K562 (cell line): ENCODE results near the gene FIG4.
"Not testable (repeated sequence)": the region's sequence is repeated elsewhere in the genome, so short reads cannot be mapped to it uniquely, and the experiment has no call there.

Experiments used
- CEBPG ChIP-seq, 3 experiments: fragments of 200-800 bp in 1 of 3; sonication (Bioruptor generic) in 1 of 3; sonication (generic) in 1 of 3; formaldehyde crosslinking in 1 of 3; IDR thresholded peaks in 2 of 3; conservative IDR thresholded peaks in 1 of 3; 2 replicates each; pipeline versions ENCODE4 v1.6.1 to v1.8.0; 2016 to 2022; ENCODE audit warnings: missing compliant biosample characterization in 2 of 3, missing genetic modification characterization in 2 of 3, mild to moderate bottlenecking in 1 of 3, missing genetic modification reagents in 1 of 3
- EZH2 ChIP-seq: IDR thresholded peaks from 2 replicates; pipeline ENCODE4 v1.6.1; 2012; ENCODE audit warnings: low read depth, mild to moderate bottlenecking, inconsistent platforms, low read length, borderline replicate concordance
- FOXA3 ChIP-seq, 2 experiments: fragments of 450-650 bp in 1 of 2; sonication (generic) in 1 of 2; formaldehyde crosslinking; IDR thresholded peaks in 1 of 2; conservative IDR thresholded peaks in 1 of 2; 2 replicates each; pipeline versions ENCODE4 v1.4.0 to v1.8.0; 2020 to 2022; ENCODE audit warnings: mild to moderate bottlenecking in 2 of 2, missing genetic modification reagents in 1 of 2
- NFRKB ChIP-seq: fragments of 450-650 bp; IDR thresholded peaks from 2 replicates; pipeline ENCODE4 v1.6.1; 2016; ENCODE audit warnings: low read depth
- TAF7 ChIP-seq: fragments of 450-650 bp; IDR thresholded peaks from 2 replicates; pipeline ENCODE4 v1.6.1; 2016; ENCODE audit warnings: missing genetic modification characterization, missing compliant biosample characterization
- ZC3H8 ChIP-seq: fragments of 450-650 bp; IDR thresholded peaks from 2 replicates; pipeline ENCODE4 v1.6.1; 2017
- ZNF239 ChIP-seq: fragments of 250-450 bp; sonication (Bioruptor Pico); IDR thresholded peaks from 2 replicates; pipeline ENCODE4 v1.4.0; 2020; ENCODE audit warnings: mild to moderate bottlenecking
- ZNF280A ChIP-seq: fragments of 450-650 bp; IDR thresholded peaks from 2 replicates; pipeline ENCODE4 v1.6.1; 2018; ENCODE audit warnings: mild to moderate bottlenecking, low read depth; ENCODE audit not compliant: partially characterized antibody

GRCh38 chr6:109678661-109679505 is 12.2 kb upstream of the FIG4 start:
- TF ChIP-seq EZH2; ZC3H8; TAF7 (tag); NFRKB; CEBPG (CRISPR knock-in tag; IDR thresholded peaks at IDR 0.05); CEBPG (tag; conservative IDR thresholded peaks at IDR 0.05 in 1 of 2, IDR thresholded peaks at IDR 0.05 in 1 of 2); ZNF280A; ZNF239: not testable (repeated sequence)
- TF ChIP-seq FOXA3 (CRISPR knock-in tag; conservative IDR thresholded peaks at IDR 0.05 in 1 of 2, IDR thresholded peaks at IDR 0.05 in 1 of 2), result peak; percentile 46 to 63; a peak in 2 of 4 replicates
